Choroid plexus epithelial cell (primary cell): ENCODE data around the gene CPA1.

Source experiments
- DNase-seq: peaks from one replicate; pipeline ENCODE4 v3.0.0-alpha.2; 2010; ENCODE audit warnings: low read depth
- H3K4me3 ChIP-seq: 2 replicates; pipeline ENCODE4 v1.5.1; 2011; ENCODE audit warnings: low read depth, mild to moderate bottlenecking, control low read depth, low read length, moderate library complexity
- CTCF ChIP-seq: conservative IDR thresholded peaks from 2 replicates; pipeline ENCODE4 v1.5.1; 2011; ENCODE audit warnings: low read depth, mild to moderate bottlenecking, control low read depth, inconsistent platforms, low read length, moderate library complexity

Gene CPA1

DNA sequence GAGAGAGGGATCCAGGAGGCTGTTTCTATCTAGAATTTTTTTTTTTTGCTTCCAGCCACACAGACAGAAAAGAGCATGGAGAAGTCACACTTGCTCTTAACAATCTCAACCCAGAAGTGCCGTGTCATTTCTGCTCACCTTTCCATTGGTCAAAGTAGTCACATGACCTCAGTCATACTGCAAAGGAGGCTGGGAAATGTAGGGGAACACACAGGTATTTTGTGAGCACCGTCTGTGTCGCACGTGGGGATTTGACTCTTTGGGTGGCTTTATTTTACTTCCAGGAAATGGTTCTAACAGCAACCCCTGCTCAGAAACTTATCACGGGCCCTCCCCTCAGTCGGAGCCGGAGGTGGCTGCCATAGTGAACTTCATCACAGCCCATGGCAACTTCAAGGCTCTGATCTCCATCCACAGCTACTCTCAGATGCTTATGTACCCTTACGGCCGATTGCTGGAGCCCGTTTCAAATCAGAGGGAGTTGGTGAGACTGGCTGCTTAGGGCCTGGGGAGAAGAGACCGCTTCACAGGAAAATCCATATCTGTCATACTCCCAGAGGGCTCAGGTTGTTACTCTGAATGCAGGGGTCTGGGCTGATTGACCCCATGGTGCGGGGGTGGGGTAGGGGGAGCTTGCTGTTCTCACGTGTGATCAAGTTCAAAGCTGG is 13.1 kb upstream of the CPA1 start:
- DNase-seq, result no peak
- no peak overlapping the region for H3K4me3 ChIP-seq
- no peak for TF ChIP-seq CTCF

GRCh38 chr7:130367836-130368746 is 12.2 kb upstream of the CPA1 start:
- no peak overlapping the region for H3K4me3 ChIP-seq
- no peak for TF ChIP-seq CTCF
- DNase-seq, result no peak

- TF ChIP-seq CTCF, result no peak
- no peak overlapping the region for H3K4me3 ChIP-seq
- DNase-seq, result peak; percentile 90
These were observed 11.1 kb upstream of the CPA1 start for GRCh38 chr7:130369110-130369711.

- TF ChIP-seq CTCF, result no peak
- DNase-seq, result no peak
- H3K4me3 ChIP-seq, result no peak overlapping the region
These were observed 10.3 kb upstream of the CPA1 start for GRCh38 chr7:130369831-130370550.

- no peak for TF ChIP-seq CTCF
- DNase-seq, result peak; percentile 30
- no peak overlapping the region for H3K4me3 ChIP-seq
These were observed 9.2 kb upstream of the CPA1 start for GRCh38 chr7:130371046-130371445.

DNA sequence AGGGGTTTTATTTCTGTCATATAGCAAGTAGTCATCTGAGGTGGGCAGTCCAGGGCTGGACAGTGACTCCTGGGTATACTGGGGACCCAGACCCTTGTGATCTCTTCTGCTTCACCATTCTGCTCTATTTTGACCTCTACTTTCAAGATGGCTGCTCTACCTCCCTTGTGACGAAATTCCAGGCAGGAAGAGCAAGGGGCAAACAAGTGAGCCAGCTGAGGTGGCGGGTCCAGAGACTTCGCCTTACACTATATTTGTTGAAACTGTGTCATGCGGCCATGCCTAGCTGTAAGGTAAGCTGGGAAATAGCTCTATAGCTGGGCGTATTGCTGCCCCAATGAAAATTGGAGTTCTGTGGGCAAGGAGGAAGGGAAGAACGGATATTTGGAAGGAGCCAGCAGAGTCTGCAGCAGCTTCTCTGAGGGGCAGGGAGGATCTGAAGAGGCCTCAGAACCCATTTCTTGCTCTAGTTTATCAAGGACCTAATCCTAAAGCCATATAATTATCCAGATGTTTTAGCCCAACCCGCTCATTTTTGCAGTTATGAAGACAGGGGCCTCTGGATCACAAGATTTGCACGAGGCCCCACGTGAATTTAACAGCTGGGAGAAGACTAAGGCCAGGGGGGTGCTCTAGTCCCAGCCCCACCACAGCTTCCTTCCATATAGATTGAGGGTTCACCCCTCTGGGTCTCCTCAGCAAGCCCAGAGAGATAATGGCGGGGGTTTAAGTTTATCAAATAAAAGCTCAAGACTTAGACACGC is 7.7 kb upstream of the CPA1 start:
- TF ChIP-seq CTCF, result no peak
- no peak overlapping the region for H3K4me3 ChIP-seq
- no peak for DNase-seq
